ENCODE results near the gene ANO1. TPM values are rescaled to one million over a fixed set of nuclear protein-coding genes. Genes with fewer than 3 reads are reported as not detected.

Gene ANO1
- total RNA-seq, 1 donor from 2014 or later, result not detected

- no peak for TF ChIP-seq CTCF (IDR thresholded peaks at IDR 0.05)
- Mint-ChIP-seq H3K9me3 (ENCODE audit: unreplicated experiment) (no peaks in the 10 kb centered on the region), H3K27me3 (ENCODE audit: unreplicated experiment) (peaks cover 23% of the 10 kb centered on the region), H3K4me3 (ENCODE audit: unreplicated experiment) (no peak overlapping the region), H3K36me3 (ENCODE audit: unreplicated experiment) (no peaks in the 10 kb centered on the region), H3K4me1 (ENCODE audit: unreplicated experiment) (no peaks in the 10 kb centered on the region), H3K27ac (ENCODE audit: unreplicated experiment) (no peak overlapping the region)
- DNase-seq (ENCODE audit: extremely low spot score, unreplicated experiment), result no peak
These were observed 104.9 kb downstream of the ANO1 start for GRCh38 chr11:70183032-70183431.

GRCh38 chr11:70183483-70184176 lies 105.5 kb downstream of the ANO1 start:
- no peak for DNase-seq (ENCODE audit: extremely low spot score, unreplicated experiment)
- Mint-ChIP-seq H3K4me3 (ENCODE audit: unreplicated experiment) (no peak overlapping the region), H3K36me3 (ENCODE audit: unreplicated experiment) (no peaks in the 10 kb centered on the region), H3K4me1 (ENCODE audit: unreplicated experiment) (no peaks in the 10 kb centered on the region), H3K27me3 (ENCODE audit: unreplicated experiment) (peaks cover 29% of the 10 kb centered on the region), H3K9me3 (ENCODE audit: unreplicated experiment) (no peaks in the 10 kb centered on the region), H3K27ac (ENCODE audit: unreplicated experiment) (no peak overlapping the region)
- TF ChIP-seq CTCF (IDR thresholded peaks at IDR 0.05), result no peak

GRCh38 chr11:70184396-70184795 lies 106.3 kb downstream of the ANO1 start:
- TF ChIP-seq CTCF (IDR thresholded peaks at IDR 0.05), result no peak
- DNase-seq (ENCODE audit: extremely low spot score, unreplicated experiment), result no peak
- H3K9me3 Mint-ChIP-seq (ENCODE audit: unreplicated experiment), result no peaks in the 10 kb centered on the region
- H3K36me3 Mint-ChIP-seq (ENCODE audit: unreplicated experiment), result no peaks in the 10 kb centered on the region
- peaks cover 30% of the 10 kb centered on the region for H3K27me3 Mint-ChIP-seq (ENCODE audit: unreplicated experiment)
- no peak overlapping the region for H3K4me3 Mint-ChIP-seq (ENCODE audit: unreplicated experiment)
- no peaks in the 10 kb centered on the region for H3K4me1 Mint-ChIP-seq (ENCODE audit: unreplicated experiment)
- H3K27ac Mint-ChIP-seq (ENCODE audit: unreplicated experiment), result no peak overlapping the region

GRCh38 chr11:70185348-70186055 lies 107.4 kb downstream of the ANO1 start:
- no peak overlapping the region for H3K27ac Mint-ChIP-seq (ENCODE audit: unreplicated experiment)
- H3K36me3 Mint-ChIP-seq (ENCODE audit: unreplicated experiment), result no peaks in the 10 kb centered on the region
- peaks cover 30% of the 10 kb centered on the region for H3K27me3 Mint-ChIP-seq (ENCODE audit: unreplicated experiment)
- no peak overlapping the region for H3K4me3 Mint-ChIP-seq (ENCODE audit: unreplicated experiment)
- no peaks in the 10 kb centered on the region for H3K9me3 Mint-ChIP-seq (ENCODE audit: unreplicated experiment)
- H3K4me1 Mint-ChIP-seq (ENCODE audit: unreplicated experiment), result no peaks in the 10 kb centered on the region
- no peak for TF ChIP-seq CTCF (IDR thresholded peaks at IDR 0.05)
- DNase-seq (ENCODE audit: extremely low spot score, unreplicated experiment), result no peak

GRCh38 chr11:70186420-70186819 lies 108.3 kb downstream of the ANO1 start:
- Mint-ChIP-seq H3K4me3 (ENCODE audit: unreplicated experiment) (no peak overlapping the region), H3K27ac (ENCODE audit: unreplicated experiment) (no peak overlapping the region), H3K4me1 (ENCODE audit: unreplicated experiment) (peaks cover 2% of the 10 kb centered on the region), H3K27me3 (ENCODE audit: unreplicated experiment) (peaks cover 30% of the 10 kb centered on the region), H3K9me3 (ENCODE audit: unreplicated experiment) (no peaks in the 10 kb centered on the region), H3K36me3 (ENCODE audit: unreplicated experiment) (no peaks in the 10 kb centered on the region)
- no peak for DNase-seq (ENCODE audit: extremely low spot score, unreplicated experiment)
- no peak for TF ChIP-seq CTCF (IDR thresholded peaks at IDR 0.05)

Data from osteocyte (in vitro differentiated cells).